GM12878 (cell line): Measurements from ENCODE around the gene SYNGR1. TPM values are rescaled to one million over a fixed set of nuclear protein-coding genes. Genes with fewer than 3 reads are reported as not detected.

Experiments used
- ATAC-seq: fragments of 200-7000 bp; cut with Tn5 transposase; 3 replicates; pipeline ENCODE4 v1.9.1; 2020; ENCODE audit warnings: mild to moderate bottlenecking, moderate library complexity
- BruUV-seq: library from RNA; stranded (reverse); fragments of 400-500 nt; replicated peaks from 2 replicates; lab custom pipeline; 2021; lab: Mats Ljungman, UMichigan
- CTCF ChIA-PET: fragments of 300-600 bp; sonication (Branson Sonifier 250); formaldehyde crosslinking; extraction: SDS; loops from one replicate; lab custom pipeline; 2021; ENCODE audit warnings: inconsistent platforms; lab: Yijun Ruan, JAX
- POLR2A ChIA-PET: fragments of 350-600 bp; formaldehyde crosslinking; extraction: SDS; loops from one replicate; lab custom pipeline; 2021; ENCODE audit warnings: inconsistent platforms; lab: Charles Lee
- RAD21 ChIA-PET: fragments of 300-600 bp; sonication (Branson Sonifier 250); formaldehyde crosslinking; loops from one replicate; lab custom pipeline; 2023; ENCODE audit warnings: antibody characterized with exemption; ENCODE audit not compliant: unreplicated experiment; lab: Charles Lee
- SMC1A ChIA-PET: fragments of 300-600 bp; sonication (Branson Sonifier 250); formaldehyde crosslinking; loops from one replicate; lab custom pipeline; 2023; ENCODE audit not compliant: unreplicated experiment, uncharacterized antibody; lab: Charles Lee
- DNase-seq: peaks from one replicate; pipeline ENCODE4 v3.0.0-alpha.2; 2011; ENCODE audit warnings: low read depth, low spot score
- FAIRE-seq: peaks from 3 replicates; lab custom pipeline; 2011; peaks lifted over from hg19 to GRCh38; lab: Jason Lieb, UNC
- H2AFZ ChIP-seq: 2 replicates; pipeline ENCODE4 v1.6.0; 2011; ENCODE audit warnings: low read depth, low read length, control low read depth; ENCODE audit not compliant: control insufficient read depth
- H3K27ac ChIP-seq: 2 replicates; pipeline ENCODE4 v1.5.1; 2011; ENCODE audit warnings: control low read depth; ENCODE audit not compliant: control insufficient read depth, insufficient read depth
- H3K27me3 ChIP-seq, 2 experiments: replicated peaks in 1 of 2; 2 replicates each; pipeline versions ENCODE4 v1.6.0 to v1.6.1; 2011; ENCODE audit warnings: low read length in 1 of 2; ENCODE audit not compliant: control insufficient read depth in 2 of 2, insufficient read depth in 2 of 2
- H3K36me3 ChIP-seq, 2 experiments: 2 replicates each; pipeline ENCODE4 v1.5.1; 2011; ENCODE audit warnings: low read length in 1 of 2; ENCODE audit not compliant: control insufficient read depth in 2 of 2, insufficient read depth in 2 of 2
- H3K4me1 ChIP-seq: 2 replicates; pipeline ENCODE4 v1.6.1; 2011; ENCODE audit warnings: mild to moderate bottlenecking, low read length, moderate library complexity, mixed read lengths; ENCODE audit not compliant: control insufficient read depth, insufficient read depth
- H3K4me2 ChIP-seq: 2 replicates; pipeline ENCODE4 v1.6.0; 2011; ENCODE audit warnings: control low read depth; ENCODE audit not compliant: control insufficient read depth, insufficient read depth
- H3K4me3 ChIP-seq: fragments of 200-600 bp; sonication (generic); 2 replicates; pipeline ENCODE4 v1.5.1; 2016
- H3K79me2 ChIP-seq: 2 replicates; pipeline ENCODE4 v1.6.0; 2011; ENCODE audit warnings: low read length; ENCODE audit not compliant: control insufficient read depth, insufficient read depth
- H3K9ac ChIP-seq: 2 replicates; pipeline ENCODE4 v1.8.0; 2011; ENCODE audit warnings: low read length, control low read depth, mixed read lengths; ENCODE audit not compliant: control insufficient read depth, insufficient read depth
- H3K9me3 ChIP-seq: replicated peaks from 3 replicates; pipeline ENCODE4 v1.5.1; 2011; ENCODE audit warnings: mild to moderate bottlenecking, low read length; ENCODE audit not compliant: control insufficient read depth, insufficient read depth
- H4K20me1 ChIP-seq: 2 replicates; pipeline ENCODE4 v1.6.0; 2011; ENCODE audit not compliant: control insufficient read depth, insufficient read depth
- ASH2L ChIP-seq: fragments of 300-600, 200-600 bp; sonication (generic); IDR thresholded peaks from 2 replicates; pipeline ENCODE4 v1.6.1; 2017; ENCODE audit warnings: low read depth, mild to moderate bottlenecking, borderline replicate concordance
- CBFB ChIP-seq: IDR thresholded peaks from 2 replicates; pipeline ENCODE4 v1.6.1; 2016; ENCODE audit warnings: antibody characterized with exemption, low read depth
- CBX5 ChIP-seq: sonication (generic); IDR thresholded peaks from 2 replicates; pipeline ENCODE4 v1.6.1; 2016; ENCODE audit warnings: low read depth, moderate library complexity, mild to moderate bottlenecking, inconsistent platforms
- CREM ChIP-seq: IDR thresholded peaks from 2 replicates; pipeline ENCODE4 v1.6.1; 2014; ENCODE audit warnings: antibody characterized with exemption, low read depth
- HCFC1 ChIP-seq: fragments of 150-350 bp; IDR thresholded peaks from 2 replicates; pipeline ENCODE4 v1.6.1; 2014; ENCODE audit warnings: low read length
- HDGF ChIP-seq: fragments of 450-650 bp; IDR thresholded peaks from 2 replicates; pipeline ENCODE4 v1.6.1; 2016; ENCODE audit warnings: antibody characterized with exemption
- IKZF1 ChIP-seq: fragments of 450-650 bp; conservative IDR thresholded peaks from 2 replicates; pipeline ENCODE4 v1.6.1; 2017; ENCODE audit warnings: antibody characterized with exemption, mild to moderate bottlenecking
- MYB ChIP-seq: fragments of 150-350 bp; IDR thresholded peaks from 2 replicates; pipeline ENCODE4 v1.6.1; 2014; ENCODE audit warnings: mild to moderate bottlenecking, low read depth, low read length, borderline replicate concordance
- NR2F1 ChIP-seq: fragments of 450-650 bp; conservative IDR thresholded peaks from 2 replicates; pipeline ENCODE4 v1.6.1; 2017; ENCODE audit warnings: mild to moderate bottlenecking
- PRDM15 ChIP-seq: fragments of 450-650 bp; formaldehyde crosslinking; IDR thresholded peaks from 2 replicates; pipeline ENCODE4 v1.4.0; 2020; ENCODE audit warnings: mild to moderate bottlenecking, moderate library complexity
- SIN3A ChIP-seq: IDR thresholded peaks from 2 replicates; pipeline ENCODE4 v1.6.1; 2012; ENCODE audit warnings: low read depth, low read length, improper control_type of control experiment
- TAF1 ChIP-seq: IDR thresholded peaks from 2 replicates; pipeline ENCODE4 v1.6.1; 2011; ENCODE audit warnings: mild to moderate bottlenecking, low read depth, low read length, borderline replicate concordance
- TCF3 ChIP-seq: IDR thresholded peaks from 2 replicates; pipeline ENCODE4 v1.6.1; 2012; ENCODE audit warnings: low read depth, mild to moderate bottlenecking, low read length, borderline replicate concordance; ENCODE audit not compliant: insufficient read depth
- WGBS: methylation state at CpG from one replicate; pipeline ENCODE4 v1.1.6; 2016; ENCODE audit warnings: low lambda C conversion rate; ENCODE audit not compliant: insufficient replicate concordance, insufficient coverage; ENCODE audit errors: missing lambda C conversion rate; 5-methylcytosine and 5-hydroxymethylcytosine counted together
- in situ Hi-C: fragments of 300-500 bp; cut with MboI; formaldehyde crosslinking; loops from 9 replicates; pipeline ENCODE4 v1.14.3; 2018; ENCODE audit warnings: mixed read lengths
- intact Hi-C: fragments of 100-400 bp; cut with micrococcal nuclease; formaldehyde crosslinking; loops from one replicate; pipeline ENCODE4 v1.14.2; 2022; ENCODE audit not compliant: unreplicated experiment
- polyA plus RNA-seq, 11 experiments: library from polyadenylated mRNA; depleted of rRNA in 4 of 11; unstranded in 6 of 11; stranded (reverse) in 5 of 11; fragments of >200 nt; fragmentation: Nextera tagmentation in 4 of 11; fragmentation: Illumina TruSeq in 1 of 11; extraction: Ambion mirVana in 4 of 11; extraction: Trizol in 1 of 11; gene quantifications; 1 replicate in 1 of 11; 2 replicates in 10 of 11; pipeline versions ENCODE4 v1.2.1 to v1.2.3, GENCODE V29; 2011 to 2016; ENCODE audit warnings: inconsistent platforms in 2 of 11, missing spikeins in 2 of 11, low read depth in 1 of 11
- total RNA-seq, 4 experiments: library from RNA; depleted of rRNA in 3 of 4; stranded (reverse); fragments of >200 nt in 3 of 4; fragmentation: Illumina TruSeq in 1 of 4; extraction: Trizol in 1 of 4; gene quantifications; 2 replicates each; pipeline versions ENCODE4 v1.2.1 to v1.2.3, GENCODE V29; 2013 to 2021
- TF ChIP-seq, protein P1 (sequence below): IDR thresholded peaks from 2 replicates; pipeline ENCODE4 v1.6.1; 2012; ENCODE audit warnings: low read depth, low read length, improper control_type of control experiment

Gene SYNGR1
- total and polyA plus RNA-seq, 10 of the 15 experiments (the other 5 are each of a cell fraction or from before 2014, with no cell fraction given): 0.87 to 9.2 (median 3.5) TPM

GRCh38 chr22:39371732-39372131, 21.9 kb downstream of the SYNGR1 start:
- DNase-seq (no peak), FAIRE-seq (no peak), ATAC-seq (no peak)
- SMC1A ChIA-PET: interaction anchor here (0.6 kb wide), 1 partner anchor 38 kb away, joined by 4 read pairs; no protein-coding TSS in a partner anchor
- POLR2A ChIA-PET: interaction anchor here (0.7 kb wide), 1 partner anchor 673 kb away, joined by 6 read pairs; no protein-coding TSS in a partner anchor
- RAD21 ChIA-PET: interaction anchor here (0.7 kb wide), 1 partner anchor 1665 kb away, joined by 3 read pairs; no protein-coding TSS in a partner anchor
- Histone ChIP-seq H4K20me1 (no peaks in the 10 kb centered on the region), H3K27me3 (no peaks in the 10 kb centered on the region; a peak in 1 of 4 replicates), H3K27ac (no peak overlapping the region), H3K79me2 (no peaks in the 10 kb centered on the region), H3K36me3 (no peaks in the 10 kb centered on the region), H3K4me2 (no peak overlapping the region), H2AFZ (no peak overlapping the region), H3K9me3 (peaks cover 1% of the 10 kb centered on the region; the same call in 1 of the 3 replicates), H3K9ac (no peak overlapping the region), H3K4me1 (no peaks in the 10 kb centered on the region), H3K4me3 (no peak overlapping the region)
- in situ Hi-C loops: no loop called here
- WGBS: 83% methylated on average over 2 of the region's 2 CpGs
- no TSS peak for BruUV-seq
- intact Hi-C loops: no loop called here
- TF ChIP-seq CBX5: no peak
- no peak for TF ChIP-seq PRDM15 (CRISPR knock-in tag)
- no peak for TF ChIP-seq ASH2L
- TF ChIP-seq, protein P1, sequence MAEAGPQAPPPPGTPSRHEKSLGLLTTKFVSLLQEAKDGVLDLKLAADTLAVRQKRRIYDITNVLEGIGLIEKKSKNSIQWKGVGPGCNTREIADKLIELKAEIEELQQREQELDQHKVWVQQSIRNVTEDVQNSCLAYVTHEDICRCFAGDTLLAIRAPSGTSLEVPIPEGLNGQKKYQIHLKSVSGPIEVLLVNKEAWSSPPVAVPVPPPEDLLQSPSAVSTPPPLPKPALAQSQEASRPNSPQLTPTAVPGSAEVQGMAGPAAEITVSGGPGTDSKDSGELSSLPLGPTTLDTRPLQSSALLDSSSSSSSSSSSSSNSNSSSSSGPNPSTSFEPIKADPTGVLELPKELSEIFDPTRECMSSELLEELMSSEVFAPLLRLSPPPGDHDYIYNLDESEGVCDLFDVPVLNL: no peak
- TF ChIP-seq NR2F1: no peak
- no peak for TF ChIP-seq SIN3A
- no peak for TF ChIP-seq CREM
- no peak for TF ChIP-seq TCF3
- TF ChIP-seq IKZF1: no peak
- TF ChIP-seq TAF1: no peak
- TF ChIP-seq MYB: no peak
- no peak for TF ChIP-seq HDGF
- no peak for TF ChIP-seq CBFB
- no peak for TF ChIP-seq HCFC1
- CTCF ChIA-PET: no interaction called here
